HepG2 (cell line): ENCODE data around the gene EMC1.
"Not testable (repeated sequence)": the region's sequence is repeated elsewhere in the genome, so short reads cannot be mapped to it uniquely, and the experiment has no call there.

Experiments used
- GTF2F1 ChIP-seq: fragments of 150-350 bp; IDR thresholded peaks from 2 replicates; pipeline ENCODE4 v1.6.1; 2014; ENCODE audit warnings: low read length
- KLF15 ChIP-seq: sonication (generic); formaldehyde crosslinking; IDR thresholded peaks from 2 replicates; pipeline ENCODE4 v1.8.1; 2023; ENCODE audit warnings: borderline replicate concordance, mild to moderate bottlenecking, inconsistent platforms, missing genetic modification reagents, mixed read lengths
- POLR2A ChIP-seq, 2 experiments: IDR thresholded peaks; 2 replicates each; pipeline ENCODE4 v1.6.1; 2011; ENCODE audit warnings: low read depth in 2 of 2, low read length in 2 of 2, mild to moderate bottlenecking in 1 of 2, moderate library complexity in 1 of 2; ENCODE audit not compliant: insufficient read depth in 1 of 2
- RAD21 ChIP-seq: fragments of 450-650 bp; formaldehyde crosslinking; IDR thresholded peaks from 2 replicates; pipeline ENCODE4 v1.5.0; 2020; ENCODE audit warnings: mild to moderate bottlenecking
- SP140L ChIP-seq: sonication (generic); formaldehyde crosslinking; IDR thresholded peaks from 2 replicates; pipeline ENCODE4 v1.4.0; 2020; ENCODE audit warnings: missing genetic modification reagents, borderline replicate concordance
- SRF ChIP-seq: IDR thresholded peaks from 2 replicates; pipeline ENCODE4 v1.6.1; 2011; ENCODE audit warnings: mild to moderate bottlenecking, low read depth, low read length, moderate library complexity
- TCF7L2 ChIP-seq: IDR thresholded peaks from 2 replicates; pipeline ENCODE4 v1.6.1; 2011; ENCODE audit warnings: mild to moderate bottlenecking, low read depth, low read length, moderate library complexity
- ZNF101 ChIP-seq: sonication (generic); formaldehyde crosslinking; IDR thresholded peaks from 2 replicates; pipeline ENCODE4 v1.4.0; 2020; ENCODE audit warnings: mild to moderate bottlenecking, low read depth, missing genetic modification reagents, borderline replicate concordance
- ZNF274 ChIP-seq: sonication (generic); formaldehyde crosslinking; IDR thresholded peaks from 2 replicates; pipeline ENCODE4 v1.5.1; 2020; ENCODE audit warnings: mild to moderate bottlenecking, missing genetic modification reagents
- ZNF501 ChIP-seq: sonication (generic); formaldehyde crosslinking; IDR thresholded peaks from 2 replicates; pipeline ENCODE4 v1.5.1; 2020; ENCODE audit warnings: mild to moderate bottlenecking, moderate library complexity, missing genetic modification reagents
- ZNF780A ChIP-seq: sonication (generic); formaldehyde crosslinking; IDR thresholded peaks from 2 replicates; pipeline ENCODE4 v1.8.0; 2022; ENCODE audit warnings: mild to moderate bottlenecking, missing genetic modification reagents, moderate library complexity
- TF ChIP-seq, protein P1 (sequence below): sonication (generic); formaldehyde crosslinking; IDR thresholded peaks from 2 replicates; pipeline ENCODE4 v1.4.0; 2020; ENCODE audit warnings: missing genetic modification reagents
- TF ChIP-seq, protein P2 (sequence below): sonication (generic); formaldehyde crosslinking; IDR thresholded peaks from 2 replicates; pipeline ENCODE4 v1.5.0; 2020; ENCODE audit warnings: mild to moderate bottlenecking, missing genetic modification reagents, moderate library complexity
- TF ChIP-seq, protein P3 (sequence below): sonication (generic); formaldehyde crosslinking; IDR thresholded peaks from 2 replicates; pipeline ENCODE4 v1.8.1; 2022; ENCODE audit warnings: low read depth, mild to moderate bottlenecking, missing genetic modification reagents

- not testable (repeated sequence) for TF ChIP-seq ZNF501; ZNF101 (CRISPR knock-in tag); SP140L; ZNF274; RAD21 (CRISPR knock-in tag); POLR2A (IDR thresholded peaks at IDR 0.05; ENCODE audit: insufficient read depth in 1 of 2, low read depth in 2 of 2, low read length in 2 of 2); SRF; TCF7L2; GTF2F1; KLF15 (CRISPR knock-in tag); ZNF780A (CRISPR knock-in tag)
- TF ChIP-seq, protein P1, sequence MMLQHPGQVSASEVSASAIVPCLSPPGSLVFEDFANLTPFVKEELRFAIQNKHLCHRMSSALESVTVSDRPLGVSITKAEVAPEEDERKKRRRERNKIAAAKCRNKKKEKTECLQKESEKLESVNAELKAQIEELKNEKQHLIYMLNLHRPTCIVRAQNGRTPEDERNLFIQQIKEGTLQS (CRISPR knock-in tag) = not testable (repeated sequence)
- TF ChIP-seq, protein P2, sequence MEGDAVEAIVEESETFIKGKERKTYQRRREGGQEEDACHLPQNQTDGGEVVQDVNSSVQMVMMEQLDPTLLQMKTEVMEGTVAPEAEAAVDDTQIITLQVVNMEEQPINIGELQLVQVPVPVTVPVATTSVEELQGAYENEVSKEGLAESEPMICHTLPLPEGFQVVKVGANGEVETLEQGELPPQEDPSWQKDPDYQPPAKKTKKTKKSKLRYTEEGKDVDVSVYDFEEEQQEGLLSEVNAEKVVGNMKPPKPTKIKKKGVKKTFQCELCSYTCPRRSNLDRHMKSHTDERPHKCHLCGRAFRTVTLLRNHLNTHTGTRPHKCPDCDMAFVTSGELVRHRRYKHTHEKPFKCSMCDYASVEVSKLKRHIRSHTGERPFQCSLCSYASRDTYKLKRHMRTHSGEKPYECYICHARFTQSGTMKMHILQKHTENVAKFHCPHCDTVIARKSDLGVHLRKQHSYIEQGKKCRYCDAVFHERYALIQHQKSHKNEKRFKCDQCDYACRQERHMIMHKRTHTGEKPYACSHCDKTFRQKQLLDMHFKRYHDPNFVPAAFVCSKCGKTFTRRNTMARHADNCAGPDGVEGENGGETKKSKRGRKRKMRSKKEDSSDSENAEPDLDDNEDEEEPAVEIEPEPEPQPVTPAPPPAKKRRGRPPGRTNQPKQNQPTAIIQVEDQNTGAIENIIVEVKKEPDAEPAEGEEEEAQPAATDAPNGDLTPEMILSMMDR (CRISPR knock-in tag) = not testable (repeated sequence)
- TF ChIP-seq, protein P3, sequence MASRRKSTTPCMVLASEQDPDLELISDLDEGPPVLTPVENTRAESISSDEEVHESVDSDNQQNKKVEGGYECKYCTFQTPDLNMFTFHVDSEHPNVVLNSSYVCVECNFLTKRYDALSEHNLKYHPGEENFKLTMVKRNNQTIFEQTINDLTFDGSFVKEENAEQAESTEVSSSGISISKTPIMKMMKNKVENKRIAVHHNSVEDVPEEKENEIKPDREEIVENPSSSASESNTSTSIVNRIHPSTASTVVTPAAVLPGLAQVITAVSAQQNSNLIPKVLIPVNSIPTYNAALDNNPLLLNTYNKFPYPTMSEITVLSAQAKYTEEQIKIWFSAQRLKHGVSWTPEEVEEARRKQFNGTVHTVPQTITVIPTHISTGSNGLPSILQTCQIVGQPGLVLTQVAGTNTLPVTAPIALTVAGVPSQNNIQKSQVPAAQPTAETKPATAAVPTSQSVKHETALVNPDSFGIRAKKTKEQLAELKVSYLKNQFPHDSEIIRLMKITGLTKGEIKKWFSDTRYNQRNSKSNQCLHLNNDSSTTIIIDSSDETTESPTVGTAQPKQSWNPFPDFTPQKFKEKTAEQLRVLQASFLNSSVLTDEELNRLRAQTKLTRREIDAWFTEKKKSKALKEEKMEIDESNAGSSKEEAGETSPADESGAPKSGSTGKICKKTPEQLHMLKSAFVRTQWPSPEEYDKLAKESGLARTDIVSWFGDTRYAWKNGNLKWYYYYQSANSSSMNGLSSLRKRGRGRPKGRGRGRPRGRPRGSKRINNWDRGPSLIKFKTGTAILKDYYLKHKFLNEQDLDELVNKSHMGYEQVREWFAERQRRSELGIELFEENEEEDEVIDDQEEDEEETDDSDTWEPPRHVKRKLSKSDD (CRISPR knock-in tag) = not testable (repeated sequence)
Measured at GRCh38 chr1:19273844-19274531, 22.7 kb upstream of the EMC1 start.
